Fibroblast of the aortic adventitia (primary cell): ENCODE results near the gene CYP27C1. TPM values are rescaled to one million over a fixed set of nuclear protein-coding genes. Genes with fewer than 3 reads are reported as not detected.

Experiments
- DNase-seq: peaks from one replicate; pipeline ENCODE4 v3.0.0-alpha.2; 2010; ENCODE audit warnings: low read depth
- H3K4me3 ChIP-seq: 2 replicates; pipeline ENCODE4 v1.5.1; 2011; ENCODE audit warnings: low read depth, mild to moderate bottlenecking, control low read depth, low read length, moderate library complexity
- CTCF ChIP-seq: IDR thresholded peaks from 2 replicates; pipeline ENCODE4 v1.5.1; 2011; ENCODE audit warnings: mild to moderate bottlenecking, low read length, control low read depth, inconsistent platforms; ENCODE audit not compliant: insufficient read depth
- total RNA-seq: library from RNA; depleted of rRNA; stranded (reverse); fragments of >200 nt; gene quantifications from 2 replicates; pipeline ENCODE4 v1.2.3, GENCODE V29; 2012; ENCODE audit warnings: low replicate concordance

Gene CYP27C1
- total RNA-seq, 1 donor: 0.72 TPM

GRCh38 chr2:127170452-127171197 is 49.5 kb downstream of the CYP27C1 start:
- no peak for TF ChIP-seq CTCF
- H3K4me3 ChIP-seq: no peak overlapping the region
- DNase-seq: no peak

GRCh38 chr2:127170021-127170420 is 50.1 kb downstream of the CYP27C1 start:
- TF ChIP-seq CTCF: no peak
- no peak overlapping the region for H3K4me3 ChIP-seq

DNA sequence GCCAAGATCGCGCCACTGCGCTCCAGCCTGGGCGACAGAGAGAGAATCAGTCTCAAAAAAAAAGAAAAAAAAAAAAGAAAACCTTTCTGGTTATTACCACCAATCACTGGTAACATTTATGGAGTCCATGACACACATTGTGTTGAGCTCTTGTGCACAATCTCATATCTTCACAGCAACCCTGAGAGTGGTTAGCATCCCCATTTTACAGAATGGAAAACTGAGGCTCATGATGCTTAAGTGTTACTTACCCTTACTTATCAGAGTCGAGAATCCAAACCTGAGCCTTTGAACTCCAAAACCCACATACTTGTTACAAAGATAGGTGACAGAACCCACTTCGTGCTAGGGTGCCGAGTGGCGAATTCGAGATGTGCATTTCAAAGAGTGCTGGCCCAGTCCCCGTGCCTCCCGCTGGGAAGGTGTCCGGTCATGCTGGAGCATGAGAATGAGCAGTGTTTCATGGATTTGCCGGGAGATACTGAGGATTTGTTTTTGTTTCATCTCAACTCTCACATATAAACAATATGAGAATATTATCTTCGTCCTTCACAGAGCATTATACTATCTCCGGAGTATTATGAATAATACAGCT is 50.9 kb downstream of the CYP27C1 start:
- no peak for DNase-seq
- no peak overlapping the region for H3K4me3 ChIP-seq
- no peak for TF ChIP-seq CTCF

More at GRCh38 chr2:127170021-127170420, 50.1 kb downstream of the CYP27C1 start:
- no peak for DNase-seq

DNA sequence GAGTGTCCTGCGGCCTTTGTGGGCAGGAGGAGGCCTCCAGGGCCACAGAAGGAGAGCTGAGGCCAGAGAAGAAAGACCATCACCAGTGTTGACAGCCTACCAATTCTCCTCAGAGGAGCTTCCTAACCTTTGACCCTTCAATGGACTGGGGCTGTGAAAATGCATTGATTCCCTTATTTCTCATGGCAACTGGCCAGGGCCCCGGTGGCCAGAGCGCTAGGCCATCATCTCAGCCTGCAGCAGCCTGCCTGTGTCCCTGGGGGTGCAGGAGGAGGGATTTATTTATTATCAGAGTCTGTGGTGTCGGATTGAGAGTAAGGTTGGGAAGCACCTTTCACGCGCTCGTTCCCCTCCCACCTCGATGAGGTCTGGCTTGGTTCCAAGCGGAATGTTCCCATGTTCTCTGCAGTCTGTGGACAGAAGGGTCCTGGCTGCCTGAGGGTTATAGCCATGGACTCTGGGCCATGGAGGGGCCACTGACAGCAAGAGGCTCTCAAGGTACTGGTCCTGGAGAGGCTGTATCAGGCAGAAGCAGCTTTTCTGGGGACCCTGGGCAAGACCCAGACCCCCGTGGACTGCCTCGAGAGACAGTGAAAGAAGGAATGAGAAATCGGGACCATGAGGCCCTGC is 53.8 kb downstream of the CYP27C1 start:
- DNase-seq: no peak
- H3K4me3 ChIP-seq: no peak overlapping the region
- no peak for TF ChIP-seq CTCF

GRCh38 chr2:127165539-127165935 is 54.6 kb downstream of the CYP27C1 start:
- DNase-seq: no peak
- H3K4me3 ChIP-seq: no peak overlapping the region
- no peak for TF ChIP-seq CTCF

- DNase-seq: no peak
- H3K4me3 ChIP-seq: no peak overlapping the region
- TF ChIP-seq CTCF: no peak
Observed at GRCh38 chr2:127164761-127165538, 55.1 kb downstream of the CYP27C1 start.
